ENCODE data around the gene CYBRD1. TPM values are rescaled to one million over a fixed set of nuclear protein-coding genes. Genes with fewer than 3 reads are reported as not detected.

CYBRD1 gene
- polyA plus RNA-seq, 2 of the 4 experiments (the other 2 are of a cell fraction): 30.5 to 46.6 TPM

GRCh38 chr2:171566753-171567152 is 44.5 kb downstream of the CYBRD1 start:
- ChIA-PET POLR2A (no interaction called here), CTCF (interaction anchor here (0.9 to 1.1 kb wide), 4 partner anchors 9 to 540 kb away, joined by 3 to 4 read pairs (median 3); no protein-coding TSS in a partner anchor)
- WGBS (ENCODE audit: missing lambda C conversion rate): 83% methylated on average over 4 of the region's 4 CpGs
- no peak overlapping the region for H3K4me3 ChIP-seq
- no peaks in the 10 kb centered on the region for H3K4me1 ChIP-seq
- TF ChIP-seq PBX3 (IDR thresholded peaks at IDR 0.05) (no peak), HES2 (IDR thresholded peaks at IDR 0.05) (no peak), EP300 (IDR thresholded peaks at IDR 0.05) (no peak), HOXB5 (CRISPR knock-in tag; IDR thresholded peaks at IDR 0.05) (no peak), ATOH8 (CRISPR knock-in tag; IDR thresholded peaks at IDR 0.05; ENCODE audit: low read depth) (no peak), GATA3 (IDR thresholded peaks at IDR 0.05; ENCODE audit: borderline replicate concordance) (no peak), KDM5A (IDR thresholded peaks at IDR 0.05) (no peak), ZNF302 (CRISPR knock-in tag; IDR thresholded peaks at IDR 0.05) (no peak)
- DNase-seq (ENCODE audit: low read depth in 1 of 2, low spot score in 1 of 2) (no peak), FAIRE-seq (no peak), ATAC-seq (no peak)
- H3K4me2 ChIP-seq: no peak overlapping the region
- no peaks in the 10 kb centered on the region for H3K9me3 ChIP-seq
- H3K27ac ChIP-seq: no peak overlapping the region

- ChIA-PET CTCF (interaction anchor here (0.9 to 1.6 kb wide), 2 partner anchors 9 to 535 kb away, joined by 3 to 5 read pairs; partner anchors contain the start of gene DLX2), POLR2A (no interaction called here)
- Histone ChIP-seq H3K27ac (no peak overlapping the region), H3K4me1 (no peaks in the 10 kb centered on the region), H3K4me3 (no peak overlapping the region), H3K4me2 (no peak overlapping the region), H3K9me3 (no peaks in the 10 kb centered on the region)
- WGBS (ENCODE audit: missing lambda C conversion rate): 71% methylated on average over 3 of the region's 3 CpGs
- TF ChIP-seq JUNB (IDR thresholded peaks at IDR 0.05) (no peak), TFCP2L1 (CRISPR knock-in tag; IDR thresholded peaks at IDR 0.05) (no peak), MYC (IDR thresholded peaks at IDR 0.05; ENCODE audit: borderline replicate concordance, low read length) (no peak), NR3C1 (IDR thresholded peaks at IDR 0.05) (no peak), RAD21 (conservative IDR thresholded peaks at IDR 0.05 in 1 of 2, IDR thresholded peaks at IDR 0.05 in 1 of 2) (no peak)
- FAIRE-seq (no peak), DNase-seq (ENCODE audit: low read depth in 1 of 2, low spot score in 1 of 2) (no peak), ATAC-seq (no peak)
Measured at GRCh38 chr2:171568089-171568488, 45.8 kb downstream of the CYBRD1 start.

GRCh38 chr2:171571721-171572120 is 49.4 kb downstream of the CYBRD1 start:
- CTCF ChIA-PET: interaction anchor here (0.6 to 3.1 kb wide), 8 partner anchors 24 to 542 kb away, joined by 3 to 14 read pairs (median 4); no protein-coding TSS in a partner anchor
- no peak for DNase-seq (ENCODE audit: low read depth in 1 of 2, low spot score in 1 of 2)
- 56% methylated on average over 7 of the region's 7 CpGs for WGBS (ENCODE audit: missing lambda C conversion rate)
- no peak for ATAC-seq
- no peak for FAIRE-seq
- Histone ChIP-seq H3K4me2 (no peak overlapping the region), H3K27ac (no peak overlapping the region), H3K4me1 (no peaks in the 10 kb centered on the region), H3K4me3 (no peak overlapping the region), H3K9me3 (no peaks in the 10 kb centered on the region)
- TF ChIP-seq POLR2A (IDR thresholded peaks at IDR 0.05; ENCODE audit: low read length) (no peak), RAD21 (conservative IDR thresholded peaks at IDR 0.05 in 1 of 2, IDR thresholded peaks at IDR 0.05 in 1 of 2) (no peak), PBX3 (IDR thresholded peaks at IDR 0.05) (no peak), RFX5 (IDR thresholded peaks at IDR 0.05) (no peak), KDM5A (IDR thresholded peaks at IDR 0.05) (no peak), NFE2L2 (conservative IDR thresholded peaks at IDR 0.05; ENCODE audit: low read length) (no peak), KDM1A (IDR thresholded peaks at IDR 0.05; ENCODE audit: low read depth) (no peak), GATA3 (IDR thresholded peaks at IDR 0.05; ENCODE audit: borderline replicate concordance) (no peak), EP300 (IDR thresholded peaks at IDR 0.05) (no peak), RNF2 (IDR thresholded peaks at IDR 0.05; ENCODE audit: borderline replicate concordance, low read depth) (no peak), RARB (CRISPR knock-in tag; IDR thresholded peaks at IDR 0.05) (no peak), TFCP2L1 (CRISPR knock-in tag; IDR thresholded peaks at IDR 0.05) (no peak), SMC3 (IDR thresholded peaks at IDR 0.05) (no peak), FOSB (CRISPR knock-in tag; IDR thresholded peaks at IDR 0.05) (no peak), CBX2 (IDR thresholded peaks at IDR 0.05; ENCODE audit: borderline replicate concordance, low read depth) (no peak), MAFK (IDR thresholded peaks at IDR 0.05; ENCODE audit: partially characterized antibody) (no peak), PHF8 (IDR thresholded peaks at IDR 0.05; ENCODE audit: borderline replicate concordance, low read depth) (no peak)
- POLR2A ChIA-PET: no interaction called here

Measured in A549 (cell line).